RWPE2 (cell line): ENCODE data around the gene MACROD2.
A peak's percentile ranks its signal among the peaks of the same experiment; 100 is the strongest.

Source experiments
- ATAC-seq: fragments of 200-7000 bp; cut with Tn5 transposase; 3 replicates; pipeline ENCODE4 v1.9.1; 2021; ENCODE audit warnings: low read depth
- DNase-seq: peaks from one replicate; pipeline ENCODE4 v3.0.0-alpha.2; 2020; ENCODE audit warnings: low spot score
- H3K27ac ChIP-seq: fragments of 450-650 bp; 2 replicates; pipeline ENCODE4 v1.5.1; 2017; ENCODE audit warnings: mild to moderate bottlenecking; ENCODE audit not compliant: poor library complexity, severe bottlenecking
- H3K27me3 ChIP-seq: fragments of 250-450 bp; sonication (Bioruptor Pico); 2 replicates; pipeline ENCODE4 v1.5.1; 2021; ENCODE audit warnings: mild to moderate bottlenecking, moderate library complexity; ENCODE audit not compliant: insufficient read depth, poor library complexity, severe bottlenecking
- H3K36me3 ChIP-seq: fragments of 250-450 bp; sonication (Bioruptor Pico); 2 replicates; pipeline ENCODE4 v1.5.1; 2020; ENCODE audit warnings: low read depth, mild to moderate bottlenecking, moderate library complexity
- H3K4me1 ChIP-seq: fragments of 250-450 bp; sonication (Bioruptor Pico); 2 replicates; pipeline ENCODE4 v1.5.1; 2021; ENCODE audit warnings: mild to moderate bottlenecking, moderate library complexity; ENCODE audit not compliant: insufficient read depth, poor library complexity, severe bottlenecking
- H3K4me3 ChIP-seq: fragments of 250-450 bp; sonication (Bioruptor Pico); 2 replicates; pipeline ENCODE4 v1.5.1; 2021; ENCODE audit warnings: mild to moderate bottlenecking, moderate library complexity; ENCODE audit not compliant: severe bottlenecking
- H3K9me3 ChIP-seq: fragments of 250-450 bp; sonication (Bioruptor Pico); 2 replicates; pipeline ENCODE4 v1.5.1; 2021; ENCODE audit warnings: mild to moderate bottlenecking, moderate library complexity; ENCODE audit not compliant: severe bottlenecking
- TF ChIP-seq, protein P1 (sequence below): fragments of 450-650 bp; IDR thresholded peaks from one replicate; pipeline ENCODE4 v1.5.1; 2017; ENCODE audit warnings: mild to moderate bottlenecking, moderate library complexity; ENCODE audit not compliant: poor library complexity, severe bottlenecking

The MACROD2 gene

DNA sequence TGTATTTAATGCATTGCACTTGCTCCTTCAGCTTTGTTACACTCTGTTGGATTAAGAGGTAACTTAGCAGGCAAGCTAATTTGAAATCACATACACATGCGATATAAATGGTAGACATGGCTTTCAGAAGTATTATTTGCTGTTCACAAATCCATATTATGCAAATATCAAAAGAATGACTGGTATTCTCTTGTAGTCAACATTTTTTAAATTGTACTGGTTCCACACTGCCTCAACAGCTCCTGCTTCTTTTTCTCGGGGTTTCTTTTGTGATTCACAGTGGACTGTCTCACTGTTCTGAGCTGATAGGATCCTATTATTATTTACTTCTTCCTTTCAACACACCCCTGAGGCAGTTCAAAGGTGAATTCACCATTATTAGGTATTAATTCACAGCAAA is 1650.5 kb downstream of the MACROD2 start:
- no peak overlapping the region for H3K27ac ChIP-seq
- no peaks in the 10 kb centered on the region for H3K4me1 ChIP-seq
- no peaks in the 10 kb centered on the region for H3K9me3 ChIP-seq
- ATAC-seq (no peak), DNase-seq (no peak)
- H3K36me3 ChIP-seq, result no peaks in the 10 kb centered on the region
- no peak overlapping the region for H3K4me3 ChIP-seq
- no peaks in the 10 kb centered on the region for H3K27me3 ChIP-seq
- TF ChIP-seq, protein P1, sequence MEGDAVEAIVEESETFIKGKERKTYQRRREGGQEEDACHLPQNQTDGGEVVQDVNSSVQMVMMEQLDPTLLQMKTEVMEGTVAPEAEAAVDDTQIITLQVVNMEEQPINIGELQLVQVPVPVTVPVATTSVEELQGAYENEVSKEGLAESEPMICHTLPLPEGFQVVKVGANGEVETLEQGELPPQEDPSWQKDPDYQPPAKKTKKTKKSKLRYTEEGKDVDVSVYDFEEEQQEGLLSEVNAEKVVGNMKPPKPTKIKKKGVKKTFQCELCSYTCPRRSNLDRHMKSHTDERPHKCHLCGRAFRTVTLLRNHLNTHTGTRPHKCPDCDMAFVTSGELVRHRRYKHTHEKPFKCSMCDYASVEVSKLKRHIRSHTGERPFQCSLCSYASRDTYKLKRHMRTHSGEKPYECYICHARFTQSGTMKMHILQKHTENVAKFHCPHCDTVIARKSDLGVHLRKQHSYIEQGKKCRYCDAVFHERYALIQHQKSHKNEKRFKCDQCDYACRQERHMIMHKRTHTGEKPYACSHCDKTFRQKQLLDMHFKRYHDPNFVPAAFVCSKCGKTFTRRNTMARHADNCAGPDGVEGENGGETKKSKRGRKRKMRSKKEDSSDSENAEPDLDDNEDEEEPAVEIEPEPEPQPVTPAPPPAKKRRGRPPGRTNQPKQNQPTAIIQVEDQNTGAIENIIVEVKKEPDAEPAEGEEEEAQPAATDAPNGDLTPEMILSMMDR, result no peak

DNA sequence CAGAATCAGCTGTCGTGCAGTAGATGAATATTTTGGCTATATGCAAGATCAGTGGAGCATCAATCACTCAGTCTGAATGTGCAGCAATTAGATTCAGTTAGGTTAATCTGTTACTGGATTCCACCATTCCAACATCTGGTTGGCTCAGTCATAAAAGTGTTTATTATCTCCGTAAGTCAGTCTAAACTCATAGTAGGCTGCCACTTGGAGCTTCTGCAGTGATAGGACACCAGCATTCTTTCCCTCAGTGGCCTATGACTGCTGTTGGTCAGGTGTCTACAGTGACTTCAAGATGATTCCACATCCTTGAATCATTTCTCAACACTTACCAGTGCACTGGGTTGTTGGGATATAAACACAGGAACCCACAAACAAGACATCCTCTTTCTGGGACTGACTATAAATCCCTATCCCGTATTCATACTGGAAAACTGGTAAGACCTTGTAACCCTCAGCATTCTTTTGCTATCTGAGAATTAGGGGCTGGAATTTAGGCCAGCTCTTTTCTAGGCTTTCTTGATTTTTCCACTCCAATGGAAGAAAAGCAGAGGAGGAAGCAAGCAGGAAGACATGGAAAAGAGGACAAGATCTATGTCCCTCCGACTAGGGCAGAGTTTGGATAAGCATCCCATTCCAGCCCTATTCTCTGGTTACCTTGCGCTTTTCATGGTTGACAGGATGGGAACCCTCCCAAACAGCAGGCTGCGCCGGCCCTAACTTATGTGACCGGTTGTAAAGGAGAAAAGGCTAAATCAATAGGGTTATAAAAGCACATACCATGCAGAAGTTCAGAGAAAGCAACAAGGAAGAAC is 1658.3 kb downstream of the MACROD2 start:
- no peaks in the 10 kb centered on the region for H3K36me3 ChIP-seq
- H3K9me3 ChIP-seq, result no peaks in the 10 kb centered on the region
- no peak overlapping the region for H3K27ac ChIP-seq
- H3K4me3 ChIP-seq, result no peak overlapping the region
- TF ChIP-seq, protein P1, result no peak
- H3K27me3 ChIP-seq, result no peaks in the 10 kb centered on the region
- no peak for DNase-seq
- ATAC-seq, result no peak
- no peaks in the 10 kb centered on the region for H3K4me1 ChIP-seq

DNA sequence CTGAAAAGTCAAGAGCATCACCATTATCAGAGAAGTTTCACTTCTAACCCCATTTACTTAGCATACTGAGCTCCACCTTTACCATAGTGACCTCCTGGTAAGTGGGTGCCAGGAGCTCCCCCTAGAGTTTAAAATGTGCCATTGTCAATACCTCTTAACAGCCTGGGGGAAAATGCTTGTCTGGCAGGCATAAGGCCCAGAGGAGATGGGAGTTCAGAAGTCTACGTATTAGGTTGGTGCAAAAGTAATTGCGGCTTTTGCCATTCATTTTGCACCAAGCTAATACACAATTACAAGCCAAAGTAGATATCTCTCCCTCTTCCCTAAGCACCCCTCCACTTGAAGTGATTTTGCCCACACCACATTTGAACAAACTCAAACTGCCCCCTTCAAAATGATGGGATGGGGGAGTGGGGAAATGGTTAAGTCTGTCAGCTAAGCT is 1658.9 kb downstream of the MACROD2 start:
- no peaks in the 10 kb centered on the region for H3K9me3 ChIP-seq
- H3K27me3 ChIP-seq, result no peaks in the 10 kb centered on the region
- no peak overlapping the region for H3K27ac ChIP-seq
- H3K4me3 ChIP-seq, result no peak overlapping the region
- no peaks in the 10 kb centered on the region for H3K4me1 ChIP-seq
- DNase-seq (no peak), ATAC-seq (peak; percentile 71)
- TF ChIP-seq, protein P1, result peak; percentile 61
- H3K36me3 ChIP-seq, result no peaks in the 10 kb centered on the region

DNA sequence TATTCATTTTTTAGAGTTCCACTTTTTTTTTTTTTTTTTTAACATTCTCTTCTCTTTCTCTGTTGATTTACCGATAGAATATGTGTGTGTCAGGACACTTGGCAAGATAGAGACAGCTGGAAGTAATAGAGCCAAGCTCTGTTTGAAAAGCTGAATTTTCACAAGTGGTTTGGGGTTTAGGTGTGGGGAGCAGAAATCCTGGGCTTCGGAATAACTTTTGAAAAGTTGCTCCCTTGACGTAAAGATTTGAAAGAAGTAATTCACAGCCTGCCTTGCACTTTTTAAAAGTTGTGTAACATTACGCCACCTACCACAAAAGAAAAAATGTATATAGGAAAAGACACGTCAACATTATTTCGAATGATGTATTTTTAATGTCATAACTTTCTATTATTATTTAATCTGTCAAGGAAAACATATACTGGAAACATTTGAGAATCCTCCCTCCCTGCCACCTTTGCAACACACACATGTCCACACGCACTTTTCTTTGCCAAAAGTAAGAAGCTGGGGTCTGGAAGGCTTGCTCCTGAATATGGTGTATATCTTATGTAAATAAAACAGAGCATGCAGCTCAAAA is 1660.1 kb downstream of the MACROD2 start:
- Histone ChIP-seq H3K9me3 (no peaks in the 10 kb centered on the region), H3K4me1 (no peaks in the 10 kb centered on the region), H3K4me3 (no peak overlapping the region), H3K36me3 (no peaks in the 10 kb centered on the region), H3K27me3 (no peaks in the 10 kb centered on the region), H3K27ac (no peak overlapping the region)
- TF ChIP-seq, protein P1, result no peak
- no peak for ATAC-seq
- no peak for DNase-seq

DNA sequence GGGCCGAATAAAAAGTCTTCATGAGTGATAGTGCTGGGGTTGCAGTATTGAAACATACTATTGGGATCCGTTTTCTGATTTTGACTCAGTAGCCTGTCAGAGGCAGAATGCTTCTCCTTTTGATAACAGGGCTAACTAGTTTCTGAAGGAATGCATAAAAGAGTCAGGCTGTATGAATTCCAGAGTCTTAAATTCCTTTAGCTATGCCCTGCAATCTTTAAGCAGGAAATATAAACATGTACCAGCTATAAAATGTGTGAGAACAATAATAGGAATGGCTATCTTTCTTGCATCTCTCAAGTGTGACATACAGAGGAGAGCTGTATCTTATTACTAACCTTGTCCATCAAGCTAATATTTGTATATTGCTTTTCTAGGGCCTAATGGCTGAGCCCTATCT is 1660.8 kb downstream of the MACROD2 start:
- Histone ChIP-seq H3K36me3 (no peaks in the 10 kb centered on the region), H3K4me1 (no peaks in the 10 kb centered on the region), H3K27me3 (no peaks in the 10 kb centered on the region), H3K9me3 (no peaks in the 10 kb centered on the region), H3K27ac (no peak overlapping the region), H3K4me3 (no peak overlapping the region)
- TF ChIP-seq, protein P1, result no peak
- ATAC-seq (peak; percentile 33; the same call in 2 of the 3 replicates), DNase-seq (no peak)
